ENCODE measurements around the gene TAGLN2. TPM values are rescaled to one million over a fixed set of nuclear protein-coding genes. Genes with fewer than 3 reads are reported as not detected.

The TAGLN2 gene
- total and polyA plus RNA-seq, 9 of the 15 experiments (the other 6 are each of a cell fraction or from before 2014, with no cell fraction given) = 192 to 683 (median 455) TPM

GRCh38 chr1:159957824-159958268, 32.5 kb upstream of the TAGLN2 start (continued):
- TF ChIP-seq ARID4B (CRISPR knock-in tag; IDR thresholded peaks at IDR 0.05) (no peak), EP300 (IDR thresholded peaks at IDR 0.05; ENCODE audit: low read length) (peak; percentile 79), ARID1B (IDR thresholded peaks at IDR 0.05) (peak; percentile 96), ESRRA (IDR thresholded peaks at IDR 0.05; ENCODE audit: borderline replicate concordance, low read depth) (no peak), ZFPM2 (CRISPR knock-in tag; IDR thresholded peaks at IDR 0.05) (no peak), ZNF830 (CRISPR knock-in tag; IDR thresholded peaks at IDR 0.05) (no peak), DPF2 (IDR thresholded peaks at IDR 0.05) (peak; percentile 92), BMI1 (IDR thresholded peaks at IDR 0.05; ENCODE audit: low read length) (no peak), THAP12 (CRISPR knock-in tag; IDR thresholded peaks at IDR 0.05) (no peak), TEAD4 (IDR thresholded peaks at IDR 0.05; ENCODE audit: low read length) (peak; percentile 84), TEAD4 (CRISPR knock-in tag; IDR thresholded peaks at IDR 0.05; ENCODE audit: borderline replicate concordance) (no peak), ZBTB1 (CRISPR knock-in tag; IDR thresholded peaks at IDR 0.05; ENCODE audit: borderline replicate concordance, low read depth) (no peak), ARNT (IDR thresholded peaks at IDR 0.05) (peak in 1 of 2 experiments; percentile 37; a peak in 1 of 4 replicates), MCM3 (IDR thresholded peaks at IDR 0.05) (no peak), MLLT1 (IDR thresholded peaks at IDR 0.05) (0 out of 4 replicates have a peak, but pooled peaks of 1 of the 2 experiments have one; percentile 24), POLR3A (IDR thresholded peaks at IDR 0.05; ENCODE audit: borderline replicate concordance, extremely low read depth, insufficient read depth, insufficient read length) (no peak)
- TF ChIP-seq, protein P1, sequence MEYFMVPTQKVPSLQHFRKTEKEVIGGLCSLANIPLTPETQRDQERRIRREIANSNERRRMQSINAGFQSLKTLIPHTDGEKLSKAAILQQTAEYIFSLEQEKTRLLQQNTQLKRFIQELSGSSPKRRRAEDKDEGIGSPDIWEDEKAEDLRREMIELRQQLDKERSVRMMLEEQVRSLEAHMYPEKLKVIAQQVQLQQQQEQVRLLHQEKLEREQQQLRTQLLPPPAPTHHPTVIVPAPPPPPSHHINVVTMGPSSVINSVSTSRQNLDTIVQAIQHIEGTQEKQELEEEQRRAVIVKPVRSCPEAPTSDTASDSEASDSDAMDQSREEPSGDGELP (CRISPR knock-in tag; IDR thresholded peaks at IDR 0.05; ENCODE audit: borderline replicate concordance) = peak; percentile 77; the same call in 1 of the 2 replicates
- TF ChIP-seq, protein P2, sequence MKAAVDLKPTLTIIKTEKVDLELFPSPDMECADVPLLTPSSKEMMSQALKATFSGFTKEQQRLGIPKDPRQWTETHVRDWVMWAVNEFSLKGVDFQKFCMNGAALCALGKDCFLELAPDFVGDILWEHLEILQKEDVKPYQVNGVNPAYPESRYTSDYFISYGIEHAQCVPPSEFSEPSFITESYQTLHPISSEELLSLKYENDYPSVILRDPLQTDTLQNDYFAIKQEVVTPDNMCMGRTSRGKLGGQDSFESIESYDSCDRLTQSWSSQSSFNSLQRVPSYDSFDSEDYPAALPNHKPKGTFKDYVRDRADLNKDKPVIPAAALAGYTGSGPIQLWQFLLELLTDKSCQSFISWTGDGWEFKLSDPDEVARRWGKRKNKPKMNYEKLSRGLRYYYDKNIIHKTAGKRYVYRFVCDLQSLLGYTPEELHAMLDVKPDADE (conservative IDR thresholded peaks at IDR 0.05; ENCODE audit: control insufficient read depth, low read depth, low read length) = no peak
